ENCODE measurements around the gene ZSWIM6. TPM values are rescaled to one million over a fixed set of nuclear protein-coding genes. Genes with fewer than 3 reads are reported as not detected.

Gene ZSWIM6
- 1 to 10 TPM; 5.9 to 6.0 TPM for total RNA-seq
- 0.64 TPM for polyA plus RNA-seq

GRCh38 chr5:61331407-61332357 lies at the start of gene ZSWIM6:
ZSWIM6 (plus strand) TSS chr5:61332258; CDS start chr5:61332273, 15 bp downstream.
- H3K36me3 ChIP-seq (ENCODE audit: insufficient read depth, low read length) = no peaks in the 10 kb centered on the region
- ChIA-PET POLR2A (interaction anchor here (0.6 to 2.0 kb wide), 8 partner anchors 8 to 632 kb away, joined by 3 to 16 read pairs (median 4); partner anchors contain the start of genes DEPDC1B, ERCC8 and NDUFAF2), CTCF (interaction anchor here (0.9 to 2.4 kb wide), 9 partner anchors 25 to 373 kb away, joined by 3 to 14 read pairs (median 3); no protein-coding TSS in a partner anchor)
- H3K27ac ChIP-seq (ENCODE audit: low read depth, low read length) = peak within 1 kb of the TSS; percentile 80
- Mint-ChIP-seq H3K27ac (peak within 1 kb of the TSS; percentile 82 to 99 (median 97)), H3K36me3 (peaks cover 0 to 9% (median 0%) of the 10 kb centered on the region in 3 donors), H3K4me3 (peak within 1 kb of the TSS; percentile 85 to 99 (median 91)), H3K4me1 (peaks cover 51 to 52% (median 52%) of the 10 kb centered on the region in 3 donors), H3K9me3 (no peaks in the 10 kb centered on the region), H3K27me3 (peaks cover 6 to 11% of the 10 kb centered on the region in 2 donors)
- peaks cover 21% of the 10 kb centered on the region for H3K4me1 ChIP-seq (ENCODE audit: insufficient read depth, low read length)
- no peaks in the 10 kb centered on the region for H3K9me3 ChIP-seq (ENCODE audit: low read length)
- peak; percentile 96 to 100 (median 98) for DNase-seq
- H3K4me3 ChIP-seq (ENCODE audit: low read length) = peak within 1 kb of the TSS; percentile 79
- no peaks in the 10 kb centered on the region for H3K27me3 ChIP-seq (ENCODE audit: insufficient read depth, low read length, poor library complexity, severe bottlenecking)

DNA sequence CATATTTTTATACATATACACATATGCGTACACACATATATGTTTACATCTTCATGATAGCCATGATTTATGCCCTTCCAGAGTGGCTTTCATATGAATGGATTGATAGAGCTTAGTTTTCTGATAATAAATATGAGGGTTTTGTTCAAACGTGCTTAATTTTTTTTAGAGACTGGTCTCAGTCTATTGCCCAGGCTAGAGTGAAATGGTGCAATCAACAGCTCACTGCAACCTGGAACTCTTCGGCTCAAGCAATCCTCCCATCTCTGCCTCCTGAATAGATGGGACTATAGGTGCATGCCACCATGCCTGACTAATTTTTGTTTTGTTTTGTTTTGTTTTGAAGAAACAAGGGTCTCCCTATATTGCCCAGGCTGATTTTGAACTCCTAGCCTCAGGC lies 48.6 kb upstream of the ZSWIM6 start:
- Mint-ChIP-seq H3K27me3 (no peaks in the 10 kb centered on the region), H3K4me3 (no peak overlapping the region), H3K9me3 (no peaks in the 10 kb centered on the region), H3K36me3 (no peaks in the 10 kb centered on the region), H3K27ac (no peak overlapping the region), H3K4me1 (peaks cover 0 to 15% (median 0%) of the 10 kb centered on the region in 3 donors)
- no peak overlapping the region for H3K4me3 ChIP-seq (ENCODE audit: low read length)
- no peaks in the 10 kb centered on the region for H3K36me3 ChIP-seq (ENCODE audit: insufficient read depth, low read length)
- no peak overlapping the region for H3K27ac ChIP-seq (ENCODE audit: low read depth, low read length)
- CTCF ChIA-PET = no interaction called here
- DNase-seq = no peak
- no peaks in the 10 kb centered on the region for H3K27me3 ChIP-seq (ENCODE audit: insufficient read depth, low read length, poor library complexity, severe bottlenecking)
- H3K4me1 ChIP-seq (ENCODE audit: insufficient read depth, low read length) = no peaks in the 10 kb centered on the region
- POLR2A ChIA-PET = no interaction called here
- no peaks in the 10 kb centered on the region for H3K9me3 ChIP-seq (ENCODE audit: low read length)

GRCh38 chr5:61285531-61285930 lies 46.5 kb upstream of the ZSWIM6 start:
- CTCF ChIA-PET = no interaction called here
- H3K36me3 ChIP-seq (ENCODE audit: insufficient read depth, low read length) = no peaks in the 10 kb centered on the region
- POLR2A ChIA-PET = no interaction called here
- no peaks in the 10 kb centered on the region for H3K36me3 Mint-ChIP-seq
- H3K27me3 Mint-ChIP-seq = no peaks in the 10 kb centered on the region
- H3K9me3 ChIP-seq (ENCODE audit: low read length) = no peaks in the 10 kb centered on the region
- H3K27ac ChIP-seq (ENCODE audit: low read depth, low read length) = no peak overlapping the region
- no peak overlapping the region for H3K4me3 ChIP-seq (ENCODE audit: low read length)
- no peak for DNase-seq
- no peaks in the 10 kb centered on the region for H3K4me1 ChIP-seq (ENCODE audit: insufficient read depth, low read length)
- peaks cover 0 to 8% (median 0%) of the 10 kb centered on the region in 3 donors for H3K4me1 Mint-ChIP-seq
- H3K27me3 ChIP-seq (ENCODE audit: insufficient read depth, low read length, poor library complexity, severe bottlenecking) = no peaks in the 10 kb centered on the region
- H3K4me3 Mint-ChIP-seq = no peak overlapping the region
- peak overlapping the region in 1 of 8 donors; percentile 18 for H3K27ac Mint-ChIP-seq
- H3K9me3 Mint-ChIP-seq = no peaks in the 10 kb centered on the region

- ChIA-PET CTCF (no interaction called here), POLR2A (no interaction called here)
- no peak overlapping the region for H3K4me3 Mint-ChIP-seq
- no peak for DNase-seq
- no peaks in the 10 kb centered on the region for H3K36me3 Mint-ChIP-seq
- no peaks in the 10 kb centered on the region for H3K9me3 Mint-ChIP-seq
- Histone ChIP-seq H3K27ac (ENCODE audit: low read depth, low read length) (no peak overlapping the region), H3K4me3 (ENCODE audit: low read length) (no peak overlapping the region), H3K36me3 (ENCODE audit: insufficient read depth, low read length) (no peaks in the 10 kb centered on the region), H3K27me3 (ENCODE audit: insufficient read depth, low read length, poor library complexity, severe bottlenecking) (no peaks in the 10 kb centered on the region), H3K4me1 (ENCODE audit: insufficient read depth, low read length) (no peaks in the 10 kb centered on the region), H3K9me3 (ENCODE audit: low read length) (no peaks in the 10 kb centered on the region)
- no peaks in the 10 kb centered on the region for H3K27me3 Mint-ChIP-seq
- H3K4me1 Mint-ChIP-seq = no peaks in the 10 kb centered on the region
- H3K27ac Mint-ChIP-seq = no peak overlapping the region
These were observed 45.5 kb upstream of the ZSWIM6 start for GRCh38 chr5:61286446-61287132.

- Histone ChIP-seq H3K4me3 (ENCODE audit: low read length) (no peak overlapping the region), H3K27me3 (ENCODE audit: insufficient read depth, low read length, poor library complexity, severe bottlenecking) (no peaks in the 10 kb centered on the region), H3K4me1 (ENCODE audit: insufficient read depth, low read length) (no peaks in the 10 kb centered on the region), H3K9me3 (ENCODE audit: low read length) (no peaks in the 10 kb centered on the region), H3K36me3 (ENCODE audit: insufficient read depth, low read length) (no peaks in the 10 kb centered on the region), H3K27ac (ENCODE audit: low read depth, low read length) (no peak overlapping the region)
- Mint-ChIP-seq H3K9me3 (no peaks in the 10 kb centered on the region), H3K27me3 (no peaks in the 10 kb centered on the region), H3K27ac (no peak overlapping the region), H3K36me3 (no peaks in the 10 kb centered on the region), H3K4me1 (no peaks in the 10 kb centered on the region), H3K4me3 (no peak overlapping the region)
- POLR2A ChIA-PET = no interaction called here
- no peak for DNase-seq
- CTCF ChIA-PET = no interaction called here
These were observed 44.6 kb upstream of the ZSWIM6 start for GRCh38 chr5:61287474-61287873.

- ChIA-PET POLR2A (no interaction called here), CTCF (no interaction called here)
- Histone ChIP-seq H3K4me3 (ENCODE audit: low read length) (no peak overlapping the region), H3K36me3 (ENCODE audit: insufficient read depth, low read length) (no peaks in the 10 kb centered on the region), H3K27me3 (ENCODE audit: insufficient read depth, low read length, poor library complexity, severe bottlenecking) (no peaks in the 10 kb centered on the region), H3K27ac (ENCODE audit: low read depth, low read length) (no peak overlapping the region), H3K4me1 (ENCODE audit: insufficient read depth, low read length) (no peaks in the 10 kb centered on the region), H3K9me3 (ENCODE audit: low read length) (no peaks in the 10 kb centered on the region)
- DNase-seq = no peak
- H3K9me3 Mint-ChIP-seq = no peaks in the 10 kb centered on the region
- no peak overlapping the region for H3K4me3 Mint-ChIP-seq
- H3K27ac Mint-ChIP-seq = no peak overlapping the region
- no peaks in the 10 kb centered on the region for H3K36me3 Mint-ChIP-seq
- no peaks in the 10 kb centered on the region for H3K4me1 Mint-ChIP-seq
- no peaks in the 10 kb centered on the region for H3K27me3 Mint-ChIP-seq
These were observed 42.8 kb upstream of the ZSWIM6 start for GRCh38 chr5:61289241-61289640.

DNA sequence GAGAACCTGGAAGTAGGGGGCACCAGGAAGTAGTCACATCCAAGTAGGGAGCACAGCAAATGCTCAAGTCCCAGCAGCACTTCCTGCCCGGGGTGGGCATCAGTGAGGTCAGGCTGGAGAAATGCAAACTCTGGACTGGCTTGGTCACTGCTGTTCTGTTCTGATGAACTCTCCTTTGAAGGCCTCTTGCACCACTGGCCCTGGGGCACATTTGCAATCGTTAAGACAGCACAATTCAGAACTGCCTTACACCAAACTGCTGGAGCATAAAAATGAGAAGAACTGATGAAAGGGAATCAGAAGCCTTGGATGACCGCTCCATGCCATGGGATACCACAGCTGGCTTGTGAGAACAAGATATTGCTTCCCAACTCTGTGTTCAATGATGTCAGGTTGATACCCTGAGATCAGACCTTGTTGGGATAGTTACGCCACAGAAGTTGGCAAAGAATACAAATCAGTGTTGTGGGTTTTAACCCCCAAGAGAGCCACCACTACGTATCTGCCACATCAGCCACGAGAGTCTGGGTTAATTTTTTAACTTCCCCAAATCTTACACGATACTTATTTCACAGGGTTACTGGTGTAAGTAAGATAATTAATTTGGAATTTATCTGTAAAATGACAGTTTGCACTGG lies 42.3 kb upstream of the ZSWIM6 start:
- CTCF ChIA-PET = interaction anchor here (0.8 kb wide), 1 partner anchor 41 kb away, joined by 3 read pairs; no protein-coding TSS in a partner anchor
- Mint-ChIP-seq H3K9me3 (no peaks in the 10 kb centered on the region), H3K27ac (peak overlapping the region in 1 of 8 donors; percentile 72), H3K27me3 (no peaks in the 10 kb centered on the region), H3K36me3 (no peaks in the 10 kb centered on the region), H3K4me1 (no peaks in the 10 kb centered on the region), H3K4me3 (no peak overlapping the region)
- H3K27ac ChIP-seq (ENCODE audit: low read depth, low read length) = no peak overlapping the region
- POLR2A ChIA-PET = no interaction called here
- DNase-seq = no peak
- H3K4me1 ChIP-seq (ENCODE audit: insufficient read depth, low read length) = no peaks in the 10 kb centered on the region
- no peak overlapping the region for H3K4me3 ChIP-seq (ENCODE audit: low read length)
- no peaks in the 10 kb centered on the region for H3K36me3 ChIP-seq (ENCODE audit: insufficient read depth, low read length)
- no peaks in the 10 kb centered on the region for H3K27me3 ChIP-seq (ENCODE audit: insufficient read depth, low read length, poor library complexity, severe bottlenecking)
- H3K9me3 ChIP-seq (ENCODE audit: low read length) = no peaks in the 10 kb centered on the region

Measured in CD8-positive, alpha-beta memory T cell (primary cell).